ENCODE results near the gene PRR11. TPM values are rescaled to one million over a fixed set of nuclear protein-coding genes. Genes with fewer than 3 reads are reported as not detected.
"Not testable (repeated sequence)": the region's sequence is repeated elsewhere in the genome, so short reads cannot be mapped to it uniquely, and the experiment has no call there.

Gene PRR11
- total RNA-seq, 1 experiment from 2014 or later, result 90.4 TPM

- TF ChIP-seq HMGXB4 (CRISPR knock-in tag; IDR thresholded peaks at IDR 0.05) (no peak), JAZF1 (CRISPR knock-in tag; IDR thresholded peaks at IDR 0.05) (no peak), ZNF219 (CRISPR knock-in tag; IDR thresholded peaks at IDR 0.05; ENCODE audit: borderline replicate concordance) (no peak), PRDM15 (CRISPR knock-in tag; IDR thresholded peaks at IDR 0.05) (no peak)
These were observed 22.9 kb downstream of the PRR11 start (continued) for GRCh38 chr17:59178266-59178985.

GRCh38 chr17:59179601-59180000, 24.1 kb downstream of the PRR11 start:
- peak overlapping the region; percentile 32; the same call in 1 of the 2 replicates for H3K27ac Mint-ChIP-seq
- CTCF ChIA-PET; POLR2A ChIA-PET; ATAC-seq; H3K4me3 Mint-ChIP-seq; H3K9me3 Mint-ChIP-seq; H3K27me3 Mint-ChIP-seq (ENCODE audit: low read depth); H3K4me1 Mint-ChIP-seq; DNase-seq (ENCODE audit: low spot score): not testable (repeated sequence)
- H3K36me3 Mint-ChIP-seq, result peaks cover 16% of the 10 kb centered on the region; the same call in 1 of the 2 replicates

GRCh38 chr17:59180626-59181025, 25.1 kb downstream of the PRR11 start:
- CTCF ChIA-PET, result no interaction called here
- Mint-ChIP-seq H3K4me3 (no peak overlapping the region), H3K36me3 (peaks cover 22% of the 10 kb centered on the region), H3K27ac (no peak overlapping the region), H3K9me3 (no peaks in the 10 kb centered on the region), H3K27me3 (ENCODE audit: low read depth) (no peaks in the 10 kb centered on the region), H3K4me1 (peaks cover 4% of the 10 kb centered on the region)
- POLR2A ChIA-PET, result no interaction called here
- no peak for ATAC-seq
- no peak for DNase-seq (ENCODE audit: low spot score)
- TF ChIP-seq ZNF671 (CRISPR knock-in tag; IDR thresholded peaks at IDR 0.05) (no peak), ZNF396 (CRISPR knock-in tag; IDR thresholded peaks at IDR 0.05; ENCODE audit: borderline replicate concordance) (no peak), NR2C2 (CRISPR knock-in tag; IDR thresholded peaks at IDR 0.05) (no peak), ATF3 (CRISPR knock-in tag; conservative IDR thresholded peaks at IDR 0.05) (no peak), ATF1 (CRISPR knock-in tag; IDR thresholded peaks at IDR 0.05) (no peak)

GRCh38 chr17:59181481-59181880, 25.9 kb downstream of the PRR11 start:
- ATAC-seq (no peak), DNase-seq (ENCODE audit: low spot score) (no peak)
- no peak overlapping the region for H3K27ac Mint-ChIP-seq
- H3K36me3 Mint-ChIP-seq, result peaks cover 26% of the 10 kb centered on the region
- CTCF ChIA-PET, result no interaction called here
- no peaks in the 10 kb centered on the region for H3K27me3 Mint-ChIP-seq (ENCODE audit: low read depth)
- no peaks in the 10 kb centered on the region for H3K9me3 Mint-ChIP-seq
- H3K4me1 Mint-ChIP-seq, result peaks cover 4% of the 10 kb centered on the region
- H3K4me3 Mint-ChIP-seq, result no peak overlapping the region
- POLR2A ChIA-PET, result no interaction called here
- TF ChIP-seq TEAD1 (CRISPR knock-in tag; IDR thresholded peaks at IDR 0.05), result no peak
- no peak for TF ChIP-seq CBFB (CRISPR knock-in tag; IDR thresholded peaks at IDR 0.05; ENCODE audit: low read depth)
- no peak for TF ChIP-seq ZNF232 (CRISPR knock-in tag; IDR thresholded peaks at IDR 0.05)
- TF ChIP-seq, protein P1, sequence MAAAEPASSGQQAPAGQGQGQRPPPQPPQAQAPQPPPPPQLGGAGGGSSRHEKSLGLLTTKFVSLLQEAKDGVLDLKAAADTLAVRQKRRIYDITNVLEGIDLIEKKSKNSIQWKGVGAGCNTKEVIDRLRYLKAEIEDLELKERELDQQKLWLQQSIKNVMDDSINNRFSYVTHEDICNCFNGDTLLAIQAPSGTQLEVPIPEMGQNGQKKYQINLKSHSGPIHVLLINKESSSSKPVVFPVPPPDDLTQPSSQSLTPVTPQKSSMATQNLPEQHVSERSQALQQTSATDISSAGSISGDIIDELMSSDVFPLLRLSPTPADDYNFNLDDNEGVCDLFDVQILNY (CRISPR knock-in tag; IDR thresholded peaks at IDR 0.05), result no peak
- no peak for TF ChIP-seq JAZF1 (CRISPR knock-in tag; IDR thresholded peaks at IDR 0.05)
- no peak for TF ChIP-seq NFYB (CRISPR knock-in tag; conservative IDR thresholded peaks at IDR 0.05; ENCODE audit: low read depth)
- TF ChIP-seq ATF1 (CRISPR knock-in tag; IDR thresholded peaks at IDR 0.05), result no peak
- no peak for TF ChIP-seq ETV6 (CRISPR knock-in tag; IDR thresholded peaks at IDR 0.05)
- TF ChIP-seq CREB1 (CRISPR knock-in tag; IDR thresholded peaks at IDR 0.05), result no peak
- no peak for TF ChIP-seq SOX15 (CRISPR knock-in tag; IDR thresholded peaks at IDR 0.05)
- TF ChIP-seq, protein P2, sequence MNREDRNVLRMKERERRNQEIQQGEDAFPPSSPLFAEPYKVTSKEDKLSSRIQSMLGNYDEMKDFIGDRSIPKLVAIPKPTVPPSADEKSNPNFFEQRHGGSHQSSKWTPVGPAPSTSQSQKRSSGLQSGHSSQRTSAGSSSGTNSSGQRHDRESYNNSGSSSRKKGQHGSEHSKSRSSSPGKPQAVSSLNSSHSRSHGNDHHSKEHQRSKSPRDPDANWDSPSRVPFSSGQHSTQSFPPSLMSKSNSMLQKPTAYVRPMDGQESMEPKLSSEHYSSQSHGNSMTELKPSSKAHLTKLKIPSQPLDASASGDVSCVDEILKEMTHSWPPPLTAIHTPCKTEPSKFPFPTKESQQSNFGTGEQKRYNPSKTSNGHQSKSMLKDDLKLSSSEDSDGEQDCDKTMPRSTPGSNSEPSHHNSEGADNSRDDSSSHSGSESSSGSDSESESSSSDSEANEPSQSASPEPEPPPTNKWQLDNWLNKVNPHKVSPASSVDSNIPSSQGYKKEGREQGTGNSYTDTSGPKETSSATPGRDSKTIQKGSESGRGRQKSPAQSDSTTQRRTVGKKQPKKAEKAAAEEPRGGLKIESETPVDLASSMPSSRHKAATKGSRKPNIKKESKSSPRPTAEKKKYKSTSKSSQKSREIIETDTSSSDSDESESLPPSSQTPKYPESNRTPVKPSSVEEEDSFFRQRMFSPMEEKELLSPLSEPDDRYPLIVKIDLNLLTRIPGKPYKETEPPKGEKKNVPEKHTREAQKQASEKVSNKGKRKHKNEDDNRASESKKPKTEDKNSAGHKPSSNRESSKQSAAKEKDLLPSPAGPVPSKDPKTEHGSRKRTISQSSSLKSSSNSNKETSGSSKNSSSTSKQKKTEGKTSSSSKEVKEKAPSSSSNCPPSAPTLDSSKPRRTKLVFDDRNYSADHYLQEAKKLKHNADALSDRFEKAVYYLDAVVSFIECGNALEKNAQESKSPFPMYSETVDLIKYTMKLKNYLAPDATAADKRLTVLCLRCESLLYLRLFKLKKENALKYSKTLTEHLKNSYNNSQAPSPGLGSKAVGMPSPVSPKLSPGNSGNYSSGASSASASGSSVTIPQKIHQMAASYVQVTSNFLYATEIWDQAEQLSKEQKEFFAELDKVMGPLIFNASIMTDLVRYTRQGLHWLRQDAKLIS (CRISPR knock-in tag; IDR thresholded peaks at IDR 0.05; ENCODE audit: borderline replicate concordance), result no peak
- TF ChIP-seq FOXK1 (CRISPR knock-in tag; IDR thresholded peaks at IDR 0.05), result no peak
